ENCODE measurements around the gene PBLD.

The PBLD gene

GRCh38 chr10:68332259-68333057 lies at the start of gene PBLD:
PBLD (minus strand) TSS chr10:68332928; CDS start chr10:68306844, 26,084 bp downstream.
- peak; percentile 70 for DNase-seq

- no peak for DNase-seq
These were observed 38.9 kb upstream of the PBLD start for GRCh38 chr10:68371604-68372003.

GRCh38 chr10:68367121-68367520 lies 34.4 kb upstream of the PBLD start:
- no peak for DNase-seq

DNA sequence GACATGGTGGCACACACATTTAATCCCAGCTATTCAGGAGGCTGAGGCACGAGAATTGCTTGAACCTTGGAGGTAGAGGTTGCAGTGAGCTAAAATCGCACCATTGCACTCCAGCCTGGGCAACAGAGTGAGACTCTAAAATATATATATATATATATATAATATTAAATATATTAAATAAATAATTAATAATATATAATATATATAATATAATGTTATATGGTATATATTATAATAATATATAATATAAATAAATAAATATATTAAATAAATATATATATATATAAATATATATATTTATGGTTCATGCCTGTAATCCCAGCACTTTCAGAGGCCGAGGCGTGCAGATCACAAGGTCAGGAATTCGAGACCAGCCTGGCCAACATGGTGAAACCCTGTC lies 33.9 kb upstream of the PBLD start:
- DNase-seq: no peak

- DNase-seq: no peak
These were observed 32.9 kb upstream of the PBLD start for GRCh38 chr10:68365611-68366010.

DNA sequence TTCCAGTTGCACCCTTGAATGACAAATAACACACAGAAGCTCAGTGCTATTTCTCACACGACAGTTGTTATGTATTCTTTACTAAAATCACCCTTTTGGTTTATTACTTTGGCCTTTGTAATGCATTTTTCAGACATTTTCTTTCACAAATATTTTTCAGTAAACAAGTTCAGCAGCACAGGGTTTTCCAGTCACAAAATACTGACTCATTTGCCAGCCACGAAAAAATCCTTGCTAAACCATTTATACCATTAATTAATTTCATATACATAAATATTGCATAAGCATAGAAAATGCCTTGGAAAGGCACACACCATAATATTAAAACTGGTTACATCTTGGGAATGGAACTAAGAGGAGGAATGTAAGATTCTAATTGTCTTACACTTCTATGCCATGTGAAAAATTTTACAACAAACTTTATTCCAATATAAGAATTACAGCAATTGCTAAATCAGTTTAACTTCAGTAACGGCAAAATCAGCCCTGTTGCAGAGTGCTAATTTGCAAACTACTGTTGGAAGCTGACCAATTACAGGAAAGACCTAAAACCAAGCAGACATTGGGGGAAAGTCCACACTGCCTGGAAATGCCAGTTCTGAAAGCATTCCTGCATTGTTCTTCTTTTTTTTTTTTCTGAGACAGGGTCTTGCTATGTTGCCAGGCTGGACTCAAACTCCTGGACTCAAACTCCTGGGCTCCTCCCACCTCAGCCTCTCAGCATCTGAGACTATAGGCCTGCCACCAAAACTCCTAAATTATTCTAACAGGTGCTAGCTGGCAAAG lies 31.6 kb upstream of the PBLD start:
- DNase-seq: no peak

GRCh38 chr10:68362590-68362989 lies 29.9 kb upstream of the PBLD start:
- no peak for DNase-seq

- DNase-seq: no peak
These were observed 26.5 kb upstream of the PBLD start for GRCh38 chr10:68359189-68359588.

DNA sequence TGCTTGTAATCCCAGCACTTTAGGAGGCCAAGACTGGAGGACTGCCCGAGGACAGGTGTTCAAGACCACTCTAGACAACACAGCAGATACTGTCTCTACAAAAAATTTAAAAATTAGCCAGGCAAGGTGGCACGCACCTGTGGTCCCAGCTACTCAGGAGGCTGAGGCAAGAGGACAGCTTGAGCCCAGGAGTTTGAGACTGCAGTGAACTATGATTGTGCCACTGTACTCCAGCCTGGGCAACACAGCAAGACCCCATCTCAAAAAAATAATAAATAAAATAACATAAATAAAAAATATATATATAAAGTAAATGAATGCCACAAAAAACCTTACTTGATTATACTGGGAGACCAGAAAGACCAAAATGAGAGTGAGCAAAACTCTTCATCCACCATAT lies 20.8 kb upstream of the PBLD start:
- no peak for DNase-seq

DNA sequence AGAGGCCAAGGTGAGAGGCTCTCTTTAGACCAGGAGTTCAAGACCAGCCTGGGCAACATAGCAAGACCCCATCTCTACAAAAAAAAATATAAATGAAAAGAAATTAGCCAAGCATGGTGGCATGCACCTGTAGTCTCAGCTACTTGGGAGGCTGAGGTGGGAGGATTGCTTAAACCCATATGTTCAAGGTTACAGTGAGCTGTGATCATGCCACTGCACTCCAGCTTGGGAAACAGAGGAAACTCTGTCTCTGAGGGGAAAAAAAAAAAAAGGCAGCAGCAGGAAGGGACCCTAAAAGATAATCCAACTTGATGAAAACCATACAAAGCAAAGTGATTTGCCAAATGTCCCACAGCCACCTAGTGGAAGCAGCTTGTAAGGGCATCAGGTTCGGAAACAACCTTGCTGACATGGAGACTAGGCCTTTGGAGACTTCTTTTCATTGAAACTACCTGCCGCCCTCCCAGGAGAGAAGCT lies 15.6 kb upstream of the PBLD start:
- DNase-seq: peak; percentile 46

DNA sequence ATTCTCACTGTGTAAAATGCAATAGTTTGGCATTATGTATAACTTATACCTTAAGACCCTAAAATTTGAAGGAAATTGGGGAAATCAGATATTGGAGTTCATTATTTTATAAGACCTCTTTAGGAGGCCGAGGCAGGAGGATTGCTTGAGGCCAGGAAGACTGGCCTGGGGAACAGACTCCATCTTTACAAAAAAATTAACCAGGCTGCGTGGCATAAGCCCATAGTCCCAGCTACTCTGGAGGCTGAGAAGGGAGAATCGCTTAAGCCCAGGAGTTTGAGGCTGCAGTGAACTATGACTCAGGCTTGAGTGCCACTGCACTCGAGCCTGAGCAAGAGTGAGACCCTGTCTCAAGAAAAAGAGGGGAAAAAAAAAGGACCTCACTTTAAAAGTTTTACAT lies 14.0 kb upstream of the PBLD start:
- DNase-seq: no peak

GRCh38 chr10:68345621-68346020 lies 12.9 kb upstream of the PBLD start:
- DNase-seq: no peak

DNA sequence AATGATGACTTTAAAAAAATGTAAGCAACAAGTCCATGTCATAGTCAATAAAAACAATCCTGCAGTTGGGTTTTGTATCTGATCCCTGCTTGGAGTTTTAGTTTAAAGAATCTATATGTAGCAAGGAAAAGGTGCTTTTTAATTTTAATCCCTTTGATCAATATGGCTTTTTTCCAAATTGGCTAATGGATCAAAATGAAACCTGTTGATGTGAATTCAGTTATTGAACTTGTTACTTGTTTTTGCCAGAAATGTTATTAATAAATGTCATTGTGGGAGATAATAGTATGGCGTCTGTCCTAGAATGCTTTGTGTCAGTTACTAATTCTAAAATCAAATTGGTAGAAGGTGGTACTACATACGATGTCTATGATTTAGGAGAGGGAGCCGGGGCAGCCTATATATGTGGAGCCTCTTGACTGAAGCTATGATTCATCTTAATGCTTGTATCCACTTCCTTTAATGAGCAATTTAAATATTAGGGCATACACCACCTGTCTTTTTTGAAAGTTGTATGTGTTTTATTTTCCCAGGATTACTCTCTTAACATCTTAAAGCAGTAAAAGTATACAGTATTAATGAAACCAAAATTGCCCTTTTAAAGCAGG lies 10.3 kb upstream of the PBLD start:
- DNase-seq: no peak

GRCh38 chr10:68340358-68341080 lies 7.8 kb upstream of the PBLD start:
- DNase-seq: no peak

GRCh38 chr10:68336754-68337351 lies 4.1 kb upstream of the PBLD start:
- no peak for DNase-seq

- DNase-seq: no peak
These were observed 2.1 kb upstream of the PBLD start for GRCh38 chr10:68334672-68335467.

DNA sequence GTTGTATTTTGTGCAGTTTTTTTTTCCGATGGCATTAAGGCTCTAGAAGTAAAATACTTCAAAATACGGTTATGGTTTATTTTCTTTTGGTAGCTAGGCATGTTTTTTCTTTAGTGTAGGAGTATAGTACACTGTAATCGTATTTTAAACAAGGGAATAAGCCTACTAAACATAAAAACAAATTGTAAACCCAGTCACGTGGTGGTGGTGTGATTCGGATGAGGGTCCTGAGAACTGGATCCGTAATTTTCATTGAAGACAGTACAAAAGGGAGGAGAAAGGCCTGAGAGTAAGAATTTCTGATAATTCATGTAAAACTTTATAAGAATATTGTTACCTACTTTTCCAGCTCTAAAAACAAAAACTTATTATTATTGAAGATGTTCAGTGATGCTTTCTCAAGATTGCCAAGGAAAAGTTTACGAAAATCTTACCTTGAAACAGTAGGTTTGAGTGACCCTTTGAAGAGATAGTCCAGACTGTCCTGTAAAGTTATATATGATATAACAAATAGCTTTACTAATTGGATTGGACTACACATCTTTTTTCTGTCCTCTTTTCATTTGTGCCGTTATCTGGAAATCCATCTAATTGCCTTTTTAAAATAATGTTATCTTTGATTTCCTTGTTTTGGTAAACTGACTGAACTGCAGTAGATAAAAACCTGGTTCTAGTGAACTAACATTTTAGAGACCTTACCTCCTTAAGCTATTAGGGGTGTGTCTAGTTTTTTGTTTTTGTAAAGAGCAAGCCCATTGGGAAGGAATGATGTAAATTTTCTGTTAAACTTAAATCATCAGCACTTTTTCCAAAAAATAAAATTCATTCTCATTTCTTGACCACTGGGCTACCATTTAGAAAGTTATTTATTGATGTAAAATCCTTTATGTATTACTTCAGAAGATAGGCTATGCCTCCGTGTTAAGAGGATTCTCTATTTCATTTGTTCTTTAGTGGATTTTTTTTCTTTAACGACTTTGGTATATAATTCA lies 1.0 kb upstream of the PBLD start:
- no peak for DNase-seq

GRCh38 chr10:68333058-68333395 lies 299 bp upstream of the PBLD start:
- DNase-seq: peak; percentile 55

GRCh38 chr10:68331455-68332258 lies 1.1 kb downstream of the PBLD start, which contains the start of gene HNRNPH3:
HNRNPH3 (plus strand) TSS chr10:68332064; CDS start chr10:68337222, 5,158 bp downstream.
- DNase-seq: peak; percentile 95

Data from HCEC 1CT (cell line).